ENCODE measurements around the gene NEFH.

- TF ChIP-seq CTCF (IDR thresholded peaks at IDR 0.05) (no peak), CHD4 (IDR thresholded peaks at IDR 0.05; ENCODE audit: borderline replicate concordance) (no peak), MAFK (IDR thresholded peaks at IDR 0.05; ENCODE audit: partially characterized antibody) (no peak), POLR2A (IDR thresholded peaks at IDR 0.05; ENCODE audit: low read length) (no peak), ESRRA (IDR thresholded peaks at IDR 0.05; ENCODE audit: borderline replicate concordance, low read length) (no peak), POLR2AphosphoS2 (conservative IDR thresholded peaks at IDR 0.05; ENCODE audit: low read length) (no peak), RFX5 (IDR thresholded peaks at IDR 0.05) (no peak), MAZ (IDR thresholded peaks at IDR 0.05; ENCODE audit: borderline replicate concordance, low read depth, low read length) (no peak), JUNB (IDR thresholded peaks at IDR 0.05) (no peak), EP300 (IDR thresholded peaks at IDR 0.05) (no peak), BHLHE40 (IDR thresholded peaks at IDR 0.05; ENCODE audit: low read depth, low read length) (no peak), PBX3 (IDR thresholded peaks at IDR 0.05) (no peak), HMGXB4 (CRISPR knock-in tag; IDR thresholded peaks at IDR 0.05; ENCODE audit: borderline replicate concordance) (no peak), FOSL2 (IDR thresholded peaks at IDR 0.05) (no peak), FOSL2 (CRISPR knock-in tag; IDR thresholded peaks at IDR 0.05) (no peak)
These were observed 2.2 kb upstream of the NEFH start for GRCh38 chr22:29477723-29478318.

All from A549 (cell line).